ENCODE results near the gene KHNYN. TPM values are rescaled to one million over a fixed set of nuclear protein-coding genes. Genes with fewer than 3 reads are reported as not detected.
"Not testable (repeated sequence)": the region's sequence is repeated elsewhere in the genome, so short reads cannot be mapped to it uniquely, and the experiment has no call there.

Gene KHNYN
- total RNA-seq, 4 donors from 2014 or later, result 56.7 to 145 (median 84.3) TPM

DNA sequence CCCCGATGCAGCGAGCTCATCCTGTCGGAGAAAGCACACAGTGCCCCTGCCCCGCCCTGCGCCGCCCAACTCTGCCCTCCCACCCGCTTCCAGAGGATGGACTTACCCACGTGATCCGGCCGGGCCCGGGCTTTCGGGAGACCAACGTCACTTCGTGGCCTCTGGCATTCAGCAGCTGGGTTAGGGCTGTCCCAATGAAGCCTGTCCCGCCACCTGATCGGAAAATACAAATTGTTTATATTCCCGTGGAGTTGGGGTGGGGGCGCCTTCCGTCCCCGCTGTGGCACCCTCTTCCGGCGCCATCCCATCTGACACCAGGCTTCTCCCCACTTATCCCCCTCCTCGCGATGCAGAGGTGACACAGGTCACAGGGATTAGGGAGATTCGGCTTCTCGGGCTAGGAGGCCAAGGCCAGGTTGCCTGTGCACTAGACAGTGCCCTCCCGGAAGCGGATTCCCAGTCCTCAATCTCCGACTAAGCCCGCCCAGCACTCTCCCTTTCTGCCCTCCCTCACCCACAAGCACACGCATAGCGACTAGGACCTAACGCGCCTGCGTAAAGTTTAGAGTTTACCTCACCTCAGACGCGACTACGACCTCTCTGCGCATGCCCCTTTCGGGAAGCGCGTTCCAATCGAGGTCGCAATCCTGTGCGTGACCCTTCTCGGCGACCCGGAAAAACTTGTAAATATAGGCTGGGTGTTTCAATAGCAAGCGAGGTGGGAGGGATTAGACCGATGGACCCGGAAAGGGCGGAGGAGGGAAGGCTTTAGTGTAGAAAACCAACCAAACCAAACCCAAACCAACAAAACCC is 12.7 kb downstream of the KHNYN start, which contains the start of gene SDR39U1:
TSS of gene SDR39U1 (minus strand) at position 537 of the 813 bp plus-strand sequence. CDS start at position 530, 7 bp downstream.
- Histone ChIP-seq H3K4me1 (peaks cover 32% of the 10 kb centered on the region), H3K4me3 (peak within 1 kb of the TSS; percentile 76), H3K36me3 (peaks cover 38% of the 10 kb centered on the region), H3K27ac (peak within 1 kb of the TSS; percentile 100), H3K9me3 (no peaks in the 10 kb centered on the region), H3K27me3 (no peaks in the 10 kb centered on the region)
- peak; percentile 98 to 99 for DNase-seq (ENCODE audit: low spot score in 2 of 2)
- TF ChIP-seq EP300 (IDR thresholded peaks at IDR 0.05) (no peak), POLR2AphosphoS5 (IDR thresholded peaks at IDR 0.05) (peak; percentile 9 to 87 (median 62)), POLR2A (IDR thresholded peaks at IDR 0.05) (peak; percentile 29 to 85)
- TF ChIP-seq, protein P1, sequence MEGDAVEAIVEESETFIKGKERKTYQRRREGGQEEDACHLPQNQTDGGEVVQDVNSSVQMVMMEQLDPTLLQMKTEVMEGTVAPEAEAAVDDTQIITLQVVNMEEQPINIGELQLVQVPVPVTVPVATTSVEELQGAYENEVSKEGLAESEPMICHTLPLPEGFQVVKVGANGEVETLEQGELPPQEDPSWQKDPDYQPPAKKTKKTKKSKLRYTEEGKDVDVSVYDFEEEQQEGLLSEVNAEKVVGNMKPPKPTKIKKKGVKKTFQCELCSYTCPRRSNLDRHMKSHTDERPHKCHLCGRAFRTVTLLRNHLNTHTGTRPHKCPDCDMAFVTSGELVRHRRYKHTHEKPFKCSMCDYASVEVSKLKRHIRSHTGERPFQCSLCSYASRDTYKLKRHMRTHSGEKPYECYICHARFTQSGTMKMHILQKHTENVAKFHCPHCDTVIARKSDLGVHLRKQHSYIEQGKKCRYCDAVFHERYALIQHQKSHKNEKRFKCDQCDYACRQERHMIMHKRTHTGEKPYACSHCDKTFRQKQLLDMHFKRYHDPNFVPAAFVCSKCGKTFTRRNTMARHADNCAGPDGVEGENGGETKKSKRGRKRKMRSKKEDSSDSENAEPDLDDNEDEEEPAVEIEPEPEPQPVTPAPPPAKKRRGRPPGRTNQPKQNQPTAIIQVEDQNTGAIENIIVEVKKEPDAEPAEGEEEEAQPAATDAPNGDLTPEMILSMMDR (IDR thresholded peaks at IDR 0.05), result no peak
- WGBS, result under 1% methylated on average over 40 of the region's 52 CpGs

DNA sequence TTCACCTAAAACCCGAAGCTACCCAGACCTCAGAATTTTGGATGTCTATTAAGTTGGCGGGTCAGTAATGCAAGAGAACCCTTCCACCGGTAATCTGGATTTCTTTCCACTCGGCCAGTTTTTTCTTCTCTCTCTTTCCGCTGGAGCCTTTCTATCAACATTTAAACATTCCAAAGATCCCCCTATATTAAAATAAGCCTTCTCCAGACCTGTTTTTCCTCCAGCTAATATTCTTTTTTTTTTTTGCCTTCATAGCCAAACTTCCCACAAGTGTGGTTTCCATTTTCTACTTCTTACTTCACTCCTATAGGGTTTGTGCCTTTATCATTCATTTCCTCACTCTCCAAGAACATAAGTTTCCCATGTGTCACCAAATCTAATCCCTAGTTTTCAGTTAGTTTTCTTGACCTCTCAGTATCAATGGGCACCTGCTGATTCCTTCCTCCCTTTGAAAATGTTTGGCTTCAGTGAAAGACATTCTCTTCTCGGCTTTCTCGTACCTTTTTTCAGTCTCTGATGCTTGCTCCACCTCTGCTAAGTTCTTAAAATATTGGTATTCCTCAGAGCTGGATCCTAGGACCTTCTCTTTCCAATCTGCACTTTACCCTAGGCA is 13.4 kb downstream of the KHNYN start:
- TF ChIP-seq, protein P1 (IDR thresholded peaks at IDR 0.05), result no peak
- TF ChIP-seq POLR2A (IDR thresholded peaks at IDR 0.05) (no peak), POLR2AphosphoS5 (IDR thresholded peaks at IDR 0.05) (no peak), EP300 (IDR thresholded peaks at IDR 0.05) (no peak)
- peaks cover 27% of the 10 kb centered on the region for H3K4me1 ChIP-seq
- WGBS, result 4% methylated on average over 6 of the region's 7 CpGs
- H3K4me3 ChIP-seq, result peak overlapping the region; percentile 76
- peaks cover 32% of the 10 kb centered on the region for H3K36me3 ChIP-seq
- no peaks in the 10 kb centered on the region for H3K27me3 ChIP-seq
- H3K27ac ChIP-seq, result peak overlapping the region; percentile 100
- no peaks in the 10 kb centered on the region for H3K9me3 ChIP-seq
- DNase-seq (ENCODE audit: low spot score in 2 of 2), result no peak

DNA sequence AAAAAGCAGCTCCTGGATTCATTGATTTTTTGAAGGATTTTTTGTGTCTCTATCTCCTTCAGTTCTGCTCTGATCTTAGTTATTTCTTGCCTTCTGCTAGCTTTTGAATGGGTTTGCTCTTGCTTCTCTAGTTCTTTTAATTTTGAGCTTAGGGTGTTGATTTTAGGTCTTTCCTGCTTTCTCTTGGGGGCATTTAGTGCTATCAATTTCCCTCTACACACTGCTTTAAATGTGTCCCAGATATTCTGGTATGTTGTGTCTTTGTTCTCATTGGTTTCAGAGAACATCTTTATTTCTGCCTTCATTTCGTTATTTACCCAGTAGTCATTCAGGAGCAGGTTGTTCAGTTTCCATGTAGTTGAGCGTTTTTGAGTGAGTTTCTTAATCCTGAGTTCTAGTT is 21.1 kb downstream of the KHNYN start:
- not testable (repeated sequence) for H3K4me3 ChIP-seq; H3K36me3 ChIP-seq; H3K9me3 ChIP-seq; H3K27me3 ChIP-seq; H3K4me1 ChIP-seq; DNase-seq (ENCODE audit: low spot score in 2 of 2); H3K27ac ChIP-seq
- WGBS, result 94% methylated on average over 2 of the region's 2 CpGs

DNA sequence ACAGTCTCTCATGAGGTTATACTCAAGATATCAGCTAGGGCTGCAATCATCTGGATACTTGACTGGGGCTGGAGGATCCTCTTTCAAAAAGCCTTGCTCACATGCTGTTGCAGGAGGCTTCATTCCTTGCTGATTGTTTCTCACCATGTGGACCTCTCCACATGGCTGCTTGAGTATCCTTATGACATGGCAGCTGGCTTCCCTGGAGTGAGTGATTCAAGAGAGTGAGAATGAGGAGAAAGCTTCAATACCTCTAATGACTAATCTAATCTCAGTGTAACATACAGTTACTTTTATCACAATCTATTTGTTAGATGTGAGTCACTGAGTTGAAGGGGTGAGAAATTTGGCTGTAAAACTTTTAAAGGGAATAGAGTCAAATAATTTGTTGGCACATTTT is 27.2 kb downstream of the KHNYN start:
- no peaks in the 10 kb centered on the region for H3K27me3 ChIP-seq
- no peaks in the 10 kb centered on the region for H3K36me3 ChIP-seq
- H3K4me1 ChIP-seq, result no peaks in the 10 kb centered on the region
- TF ChIP-seq POLR2A (IDR thresholded peaks at IDR 0.05) (no peak), POLR2AphosphoS5 (IDR thresholded peaks at IDR 0.05) (no peak), EP300 (IDR thresholded peaks at IDR 0.05) (no peak)
- TF ChIP-seq, protein P1 (IDR thresholded peaks at IDR 0.05), result no peak
- H3K4me3 ChIP-seq, result no peak overlapping the region
- no peak overlapping the region for H3K27ac ChIP-seq
- DNase-seq (ENCODE audit: low spot score in 2 of 2), result no peak
- H3K9me3 ChIP-seq, result peaks cover 4% of the 10 kb centered on the region

DNA sequence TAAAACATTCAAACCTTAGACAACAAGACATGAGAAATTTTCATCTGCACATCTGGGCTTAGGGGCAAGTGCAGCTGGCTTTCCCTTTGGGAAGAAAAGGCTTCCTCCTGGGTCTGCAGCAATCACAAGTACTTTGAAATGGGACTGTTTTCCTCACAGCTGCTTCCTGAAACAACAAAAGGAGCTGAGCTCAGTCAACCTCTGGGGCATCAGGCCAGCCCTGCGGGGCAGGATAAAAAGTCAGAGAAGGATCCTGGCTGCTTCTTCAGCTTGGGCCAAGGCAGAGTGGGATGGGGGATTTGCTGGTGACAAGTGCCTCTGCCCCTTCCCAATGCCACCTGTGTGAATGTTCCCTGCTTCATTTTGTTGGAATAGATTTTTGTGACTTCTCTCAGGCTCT is 29.0 kb downstream of the KHNYN start:
- no peaks in the 10 kb centered on the region for H3K27me3 ChIP-seq
- H3K9me3 ChIP-seq, result peaks cover 4% of the 10 kb centered on the region
- H3K36me3 ChIP-seq, result no peaks in the 10 kb centered on the region
- 80% methylated on average over 1 of the region's 1 CpG for WGBS
- H3K27ac ChIP-seq, result no peak overlapping the region
- DNase-seq (ENCODE audit: low spot score in 2 of 2), result no peak
- no peaks in the 10 kb centered on the region for H3K4me1 ChIP-seq
- H3K4me3 ChIP-seq, result no peak overlapping the region
- TF ChIP-seq, protein P1 (IDR thresholded peaks at IDR 0.05), result no peak
- TF ChIP-seq POLR2A (IDR thresholded peaks at IDR 0.05) (no peak), EP300 (IDR thresholded peaks at IDR 0.05) (no peak), POLR2AphosphoS5 (IDR thresholded peaks at IDR 0.05) (no peak)
